ENCODE data around the gene EIF4EBP2.

EIF4EBP2 gene

GRCh38 chr10:70417568-70417967 is 13.6 kb downstream of the EIF4EBP2 start:
- TF ChIP-seq CTCF (IDR thresholded peaks at IDR 0.05; ENCODE audit: insufficient read depth, low read depth, low read length, missing control alignments): no peak
- no peak overlapping the region for H3K4me3 ChIP-seq (ENCODE audit: low read depth, low read length)
- no peak for DNase-seq (ENCODE audit: low read depth)

GRCh38 chr10:70418229-70418628 is 14.3 kb downstream of the EIF4EBP2 start:
- no peak for DNase-seq (ENCODE audit: low read depth)
- no peak overlapping the region for H3K4me3 ChIP-seq (ENCODE audit: low read depth, low read length)
- no peak for TF ChIP-seq CTCF (IDR thresholded peaks at IDR 0.05; ENCODE audit: insufficient read depth, low read depth, low read length, missing control alignments)

GRCh38 chr10:70418713-70419112 is 14.8 kb downstream of the EIF4EBP2 start:
- no peak for DNase-seq (ENCODE audit: low read depth)
- TF ChIP-seq CTCF (IDR thresholded peaks at IDR 0.05; ENCODE audit: insufficient read depth, low read depth, low read length, missing control alignments): no peak
- no peak overlapping the region for H3K4me3 ChIP-seq (ENCODE audit: low read depth, low read length)

GRCh38 chr10:70424320-70424719 is 20.4 kb downstream of the EIF4EBP2 start:
- no peak for TF ChIP-seq CTCF (IDR thresholded peaks at IDR 0.05; ENCODE audit: insufficient read depth, low read depth, low read length, missing control alignments)
- H3K4me3 ChIP-seq (ENCODE audit: low read depth, low read length): no peak overlapping the region
- DNase-seq (ENCODE audit: low read depth): no peak

- DNase-seq (ENCODE audit: low read depth): no peak
- no peak overlapping the region for H3K4me3 ChIP-seq (ENCODE audit: low read depth, low read length)
- TF ChIP-seq CTCF (IDR thresholded peaks at IDR 0.05; ENCODE audit: insufficient read depth, low read depth, low read length, missing control alignments): no peak
Observed at GRCh38 chr10:70425096-70425495, 21.2 kb downstream of the EIF4EBP2 start.

GRCh38 chr10:70426823-70427222 is 22.9 kb downstream of the EIF4EBP2 start:
- no peak overlapping the region for H3K4me3 ChIP-seq (ENCODE audit: low read depth, low read length)
- DNase-seq (ENCODE audit: low read depth): no peak
- no peak for TF ChIP-seq CTCF (IDR thresholded peaks at IDR 0.05; ENCODE audit: insufficient read depth, low read depth, low read length, missing control alignments)

Data from GM12865 (cell line).